Esophagus muscularis mucosa (tissue), 4 donors: Measurements from ENCODE around the gene KRTAP5-8. TPM values are rescaled to one million over a fixed set of nuclear protein-coding genes. Genes with fewer than 3 reads are reported as not detected.
"Not testable (repeated sequence)": the region's sequence is repeated elsewhere in the genome, so short reads cannot be mapped to it uniquely, and the experiment has no call there.

Source experiments
- DNase-seq: peaks from one replicate; pipeline ENCODE4 v3.0.0-alpha.2; 2017; ENCODE audit errors: extremely low spot score
- H3K27ac ChIP-seq, 4 donors: fragments of 200-600 bp; sonication (generic); replicated peaks in 1 of 4; 1 replicate in 3 of 4; 2 replicates in 1 of 4; pipeline ENCODE4 v1.5.1; 2016 to 2019; ENCODE audit warnings: mild to moderate bottlenecking in 1 of 4
- H3K27me3 ChIP-seq, 4 donors: fragments of 200-600 bp; sonication (generic); one replicate each; pipeline versions ENCODE4 v1.5.1 to v1.6.0; 2016 to 2019
- H3K36me3 ChIP-seq, 4 donors: fragments of 200-600 bp; sonication (generic); one replicate each; pipeline ENCODE4 v1.5.1; 2016 to 2019
- H3K4me1 ChIP-seq, 4 donors: fragments of 200-600 bp; sonication (generic); one replicate each; pipeline ENCODE4 v1.5.1; 2016 to 2019
- H3K4me3 ChIP-seq, 4 donors: fragments of 200-600 bp; sonication (generic); 1 replicate in 2 of 4; 2 replicates in 2 of 4; pipeline ENCODE4 v1.5.1; 2016 to 2019; ENCODE audit warnings: mild to moderate bottlenecking in 4 of 4, moderate library complexity in 1 of 4
- H3K9me3 ChIP-seq, 4 donors: fragments of 200-600 bp; sonication (generic); 1 replicate in 3 of 4; 2 replicates in 1 of 4; pipeline ENCODE4 v1.5.1; 2016 to 2019
- EP300 ChIP-seq: sonication (generic); formaldehyde crosslinking; IDR thresholded peaks from one replicate; pipeline ENCODE4 v1.6.1; 2017; ENCODE audit warnings: antibody characterized with exemption
- POLR2A ChIP-seq: fragments of 450-650 bp; IDR thresholded peaks from one replicate; pipeline ENCODE4 v1.6.1; 2017; ENCODE audit warnings: antibody characterized with exemption, moderate library complexity, mild to moderate bottlenecking, low read depth
- POLR2AphosphoS5 ChIP-seq, 2 donors: sonication (generic); formaldehyde crosslinking; IDR thresholded peaks; one replicate each; pipeline ENCODE4 v1.6.1; 2017; ENCODE audit warnings: antibody characterized with exemption in 2 of 2
- WGBS: methylation state at CpG from one replicate; pipeline ENCODE4 v1.1.5; 2018; 5-methylcytosine and 5-hydroxymethylcytosine counted together
- intact Hi-C: fragments of 100-400 bp; cut with DNase I; formaldehyde crosslinking; loops from one replicate; pipeline ENCODE4 v1.15.1; 2023
- total RNA-seq, 4 donors: library from RNA; depleted of rRNA; stranded (reverse); fragments of >200 nt; gene quantifications; one replicate each; pipeline versions ENCODE4 v1.1.0 to v1.2.1, GENCODE V29; 2016
- TF ChIP-seq, protein P1 (sequence below), 3 experiments: fragments of 200-600 bp in 2 of 3; fragments of 450-650 bp in 1 of 3; sonication (generic) in 2 of 3; IDR thresholded peaks; one replicate each; pipeline ENCODE4 v1.5.1; 2017 to 2019; ENCODE audit warnings: antibody characterized with exemption in 3 of 3, mild to moderate bottlenecking in 2 of 3, moderate library complexity in 1 of 3

KRTAP5-8 gene
- total RNA-seq, result not detected

DNA sequence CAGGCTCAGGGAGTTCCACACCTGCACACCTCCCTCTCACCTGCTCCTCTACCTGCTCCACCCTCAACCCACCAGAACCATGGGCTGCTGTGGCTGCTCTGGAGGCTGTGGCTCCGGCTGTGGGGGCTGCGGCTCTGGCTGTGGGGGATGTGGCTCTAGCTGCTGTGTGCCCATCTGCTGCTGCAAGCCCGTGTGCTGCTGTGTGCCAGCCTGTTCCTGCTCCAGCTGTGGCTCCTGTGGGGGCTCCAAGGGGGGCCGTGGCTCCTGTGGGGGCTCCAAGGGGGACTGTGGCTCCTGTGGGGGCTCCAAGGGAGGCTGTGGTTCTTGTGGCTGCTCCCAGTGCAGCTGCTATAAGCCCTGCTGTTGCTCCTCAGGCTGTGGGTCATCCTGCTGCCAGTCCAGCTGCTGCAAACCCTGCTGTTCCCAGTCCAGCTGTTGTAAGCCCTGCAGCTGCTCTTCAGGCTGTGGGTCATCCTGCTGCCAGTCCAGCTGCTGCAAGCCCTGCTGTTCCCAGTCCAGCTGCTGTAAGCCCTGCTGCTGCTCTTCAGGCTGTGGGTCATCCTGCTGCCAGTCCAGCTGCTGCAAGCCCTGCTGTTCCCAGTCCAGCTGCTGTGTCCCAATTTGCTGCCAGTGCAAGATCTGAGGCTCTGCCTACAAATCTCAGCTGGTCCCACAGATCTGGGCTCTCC, at the start of gene KRTAP5-8:
Gene KRTAP5-8, plus strand, starts transcription at position 49 of the 689 bp plus-strand sequence. Its CDS starts 31 bp downstream, at position 80.
- H3K27me3 ChIP-seq, H3K9me3 ChIP-seq, H3K36me3 ChIP-seq, DNase-seq, H3K4me1 ChIP-seq, H3K27ac ChIP-seq, intact Hi-C loops, H3K4me3 ChIP-seq: not testable (repeated sequence)
- WGBS, result no CpG with 5 or more reads among the region's 4 CpGs

DNA sequence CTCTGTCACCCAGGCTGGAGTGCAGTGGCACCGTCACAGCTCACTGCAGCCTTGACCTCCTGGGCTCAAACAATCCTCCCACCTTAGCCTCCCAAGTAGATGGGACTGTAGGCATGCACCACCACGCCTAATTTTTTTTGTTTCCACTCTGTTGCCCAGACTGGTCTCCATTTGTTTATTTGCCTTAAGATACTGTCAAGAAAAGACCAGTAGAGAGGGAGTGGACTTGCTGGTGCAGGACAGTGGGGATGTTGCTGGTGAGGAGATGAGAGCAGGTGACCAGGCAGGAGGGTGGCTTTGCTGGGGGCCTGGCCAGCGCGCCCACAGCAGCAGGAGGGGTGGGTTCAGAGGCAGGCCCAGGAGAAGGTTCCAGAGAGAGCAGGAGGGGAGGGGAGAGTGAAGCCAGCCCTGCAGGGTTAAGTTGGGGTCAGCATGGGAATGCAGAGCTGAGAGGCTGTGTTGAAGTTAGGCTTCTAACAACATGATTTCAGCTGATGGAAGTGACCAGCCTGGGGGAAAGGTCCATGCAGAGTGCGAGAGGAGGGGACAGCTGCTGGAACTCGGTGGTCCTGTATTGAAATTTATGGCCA, 49.0 kb upstream of the KRTAP5-8 start:
- H3K9me3 ChIP-seq, result no peaks in the 10 kb centered on the region
- intact Hi-C loops, result no loop called here
- no peaks in the 10 kb centered on the region for H3K4me1 ChIP-seq
- WGBS, result 77% methylated on average over 6 of the region's 6 CpGs
- peaks cover 52 to 86% (median 66%) of the 10 kb centered on the region in 4 donors for H3K36me3 ChIP-seq
- H3K4me3 ChIP-seq, result no peak overlapping the region
- no peak overlapping the region for H3K27ac ChIP-seq
- no peaks in the 10 kb centered on the region for H3K27me3 ChIP-seq
- TF ChIP-seq EP300, result no peak
- no peak for TF ChIP-seq POLR2A
- TF ChIP-seq, protein P1, sequence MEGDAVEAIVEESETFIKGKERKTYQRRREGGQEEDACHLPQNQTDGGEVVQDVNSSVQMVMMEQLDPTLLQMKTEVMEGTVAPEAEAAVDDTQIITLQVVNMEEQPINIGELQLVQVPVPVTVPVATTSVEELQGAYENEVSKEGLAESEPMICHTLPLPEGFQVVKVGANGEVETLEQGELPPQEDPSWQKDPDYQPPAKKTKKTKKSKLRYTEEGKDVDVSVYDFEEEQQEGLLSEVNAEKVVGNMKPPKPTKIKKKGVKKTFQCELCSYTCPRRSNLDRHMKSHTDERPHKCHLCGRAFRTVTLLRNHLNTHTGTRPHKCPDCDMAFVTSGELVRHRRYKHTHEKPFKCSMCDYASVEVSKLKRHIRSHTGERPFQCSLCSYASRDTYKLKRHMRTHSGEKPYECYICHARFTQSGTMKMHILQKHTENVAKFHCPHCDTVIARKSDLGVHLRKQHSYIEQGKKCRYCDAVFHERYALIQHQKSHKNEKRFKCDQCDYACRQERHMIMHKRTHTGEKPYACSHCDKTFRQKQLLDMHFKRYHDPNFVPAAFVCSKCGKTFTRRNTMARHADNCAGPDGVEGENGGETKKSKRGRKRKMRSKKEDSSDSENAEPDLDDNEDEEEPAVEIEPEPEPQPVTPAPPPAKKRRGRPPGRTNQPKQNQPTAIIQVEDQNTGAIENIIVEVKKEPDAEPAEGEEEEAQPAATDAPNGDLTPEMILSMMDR (IDR thresholded peaks at IDR 0.05), result no peak
- no peak for TF ChIP-seq POLR2AphosphoS5 (IDR thresholded peaks at IDR 0.05)
- DNase-seq, result no peak

- Histone ChIP-seq H3K9me3 (no peaks in the 10 kb centered on the region), H3K27ac (no peak overlapping the region), H3K4me1 (no peaks in the 10 kb centered on the region), H3K27me3 (no peaks in the 10 kb centered on the region), H3K4me3 (no peak overlapping the region), H3K36me3 (peaks cover 50 to 86% (median 66%) of the 10 kb centered on the region in 4 donors)
- intact Hi-C loops, result no loop called here
- DNase-seq, result no peak
- TF ChIP-seq POLR2A (no peak), POLR2AphosphoS5 (IDR thresholded peaks at IDR 0.05) (no peak), EP300 (no peak)
- TF ChIP-seq, protein P1 (IDR thresholded peaks at IDR 0.05), result no peak
- 59% methylated on average over 12 of the region's 15 CpGs for WGBS
Measured at GRCh38 chr11:71489311-71490043, 48.3 kb upstream of the KRTAP5-8 start.

GRCh38 chr11:71490044-71490730, 47.6 kb upstream of the KRTAP5-8 start:
- DNase-seq, result no peak
- TF ChIP-seq EP300 (no peak), POLR2AphosphoS5 (IDR thresholded peaks at IDR 0.05) (no peak), POLR2A (no peak)
- TF ChIP-seq, protein P1 (IDR thresholded peaks at IDR 0.05), result no peak
- Histone ChIP-seq H3K4me3 (no peak overlapping the region), H3K36me3 (peaks cover 51 to 86% (median 63%) of the 10 kb centered on the region in 4 donors), H3K27ac (no peak overlapping the region), H3K27me3 (no peaks in the 10 kb centered on the region), H3K4me1 (no peaks in the 10 kb centered on the region), H3K9me3 (no peaks in the 10 kb centered on the region)
- WGBS, result 94% methylated on average over 22 of the region's 23 CpGs
- intact Hi-C loops, result no loop called here
